Panc1 (cell line): Measurements from ENCODE around the gene MAPK1IP1L. TPM values are rescaled to one million over a fixed set of nuclear protein-coding genes. Genes with fewer than 3 reads are reported as not detected.
A peak's percentile ranks its signal among the peaks of the same experiment; 100 is the strongest.

Experiments
- ATAC-seq: fragments of 200-7000 bp; cut with Tn5 transposase; 2 replicates; pipeline ENCODE4 v1.9.1; 2020; ENCODE audit warnings: mild to moderate bottlenecking, moderate library complexity
- BruUV-seq: library from RNA; stranded (reverse); fragments of 400-500 nt; replicated peaks from 2 replicates; lab custom pipeline; 2021; lab: Mats Ljungman, UMichigan
- CTCF ChIA-PET: fragments of 300-600 bp; sonication (Branson Sonifier 250); formaldehyde crosslinking; loops from one replicate; lab custom pipeline; 2022; ENCODE audit warnings: antibody characterized with exemption; lab: Charles Lee
- POLR2A ChIA-PET: fragments of 300-600 bp; sonication (Branson Sonifier 250); formaldehyde crosslinking; loops from one replicate; lab custom pipeline; 2022; ENCODE audit warnings: antibody characterized with exemption; lab: Charles Lee
- DNase-seq: peaks from one replicate; pipeline ENCODE4 v3.0.0-alpha.2; 2010; ENCODE audit warnings: low read depth, low spot score
- H3K27ac ChIP-seq: 2 replicates; pipeline ENCODE4 v1.5.1; 2011; ENCODE audit warnings: mild to moderate bottlenecking, low read length, inconsistent platforms
- H3K27me3 ChIP-seq: fragments of 200-500 bp; sonication (Bioruptor generic); 2 replicates; pipeline ENCODE4 v1.6.0; 2014; ENCODE audit warnings: low read length, inconsistent platforms; ENCODE audit not compliant: control insufficient read depth, insufficient read depth
- H3K36me3 ChIP-seq: fragments of 200-500 bp; sonication (Bioruptor generic); 2 replicates; pipeline ENCODE4 v1.5.1; 2014; ENCODE audit warnings: inconsistent platforms, mild to moderate bottlenecking, low read length, moderate library complexity; ENCODE audit not compliant: control insufficient read depth, insufficient read depth
- H3K4me1 ChIP-seq: 2 replicates; pipeline ENCODE4 v1.5.1; 2011; ENCODE audit warnings: inconsistent platforms, mild to moderate bottlenecking, low read length, moderate library complexity; ENCODE audit not compliant: control insufficient read depth, insufficient read depth
- H3K4me3 ChIP-seq, 2 experiments: 2 replicates each; pipeline ENCODE4 v1.5.1; 2011 to 2012; ENCODE audit warnings: low read depth in 2 of 2, low read length in 2 of 2, mild to moderate bottlenecking in 2 of 2, inconsistent platforms in 1 of 2, moderate library complexity in 1 of 2
- H3K9me3 ChIP-seq: fragments of 200-500 bp; sonication (Bioruptor generic); 2 replicates; pipeline ENCODE4 v1.5.1; 2014; ENCODE audit warnings: low read depth, mild to moderate bottlenecking, inconsistent platforms, low read length, moderate library complexity; ENCODE audit not compliant: control insufficient read depth, insufficient read depth
- POLR2AphosphoS5 ChIP-seq: IDR thresholded peaks from 2 replicates; pipeline ENCODE4 v1.6.1; 2012; ENCODE audit warnings: mild to moderate bottlenecking, low read depth, low read length, moderate library complexity
- SIN3A ChIP-seq: IDR thresholded peaks from 2 replicates; pipeline ENCODE4 v1.6.1; 2012; ENCODE audit warnings: low read depth, mild to moderate bottlenecking, low read length, moderate library complexity, borderline replicate concordance; ENCODE audit not compliant: insufficient read depth
- TCF7L2 ChIP-seq: IDR thresholded peaks from 2 replicates; pipeline ENCODE4 v1.6.1; 2011; ENCODE audit warnings: mild to moderate bottlenecking, low read depth, low read length, inconsistent platforms
- in situ Hi-C: cut with HindIII; loops from 2 replicates; pipeline ENCODE4 v1.10.0; 2016; ENCODE audit warnings: low sequenced_read_pairs, low pct_unique_long_range_greater_than_20kb
- intact Hi-C: fragments of 100-400 bp; cut with micrococcal nuclease; formaldehyde crosslinking; loops from one replicate; pipeline ENCODE4 v1.10.0; 2022; ENCODE audit not compliant: unreplicated experiment
- total RNA-seq: library from RNA; stranded (reverse); gene quantifications from one replicate; pipeline ENCODE4 v1.2.1, GENCODE V29; 2021; ENCODE audit not compliant: unreplicated experiment
- TF ChIP-seq, protein P1 (sequence below), 2 experiments: IDR thresholded peaks; 2 replicates each; pipeline ENCODE4 v1.6.1; 2011 to 2012; ENCODE audit warnings: low read depth in 2 of 2, control low read depth in 1 of 2, low read length in 1 of 2, mild to moderate bottlenecking in 1 of 2, moderate library complexity in 1 of 2; ENCODE audit not compliant: insufficient read depth in 1 of 2
- TF ChIP-seq, protein P2 (sequence below): fragments of 450-650 bp; IDR thresholded peaks from 2 replicates; pipeline ENCODE4 v1.5.1; 2017; ENCODE audit warnings: mild to moderate bottlenecking

MAPK1IP1L gene
- total RNA-seq, 1 experiment from 2014 or later, result 79.4 TPM

DNA sequence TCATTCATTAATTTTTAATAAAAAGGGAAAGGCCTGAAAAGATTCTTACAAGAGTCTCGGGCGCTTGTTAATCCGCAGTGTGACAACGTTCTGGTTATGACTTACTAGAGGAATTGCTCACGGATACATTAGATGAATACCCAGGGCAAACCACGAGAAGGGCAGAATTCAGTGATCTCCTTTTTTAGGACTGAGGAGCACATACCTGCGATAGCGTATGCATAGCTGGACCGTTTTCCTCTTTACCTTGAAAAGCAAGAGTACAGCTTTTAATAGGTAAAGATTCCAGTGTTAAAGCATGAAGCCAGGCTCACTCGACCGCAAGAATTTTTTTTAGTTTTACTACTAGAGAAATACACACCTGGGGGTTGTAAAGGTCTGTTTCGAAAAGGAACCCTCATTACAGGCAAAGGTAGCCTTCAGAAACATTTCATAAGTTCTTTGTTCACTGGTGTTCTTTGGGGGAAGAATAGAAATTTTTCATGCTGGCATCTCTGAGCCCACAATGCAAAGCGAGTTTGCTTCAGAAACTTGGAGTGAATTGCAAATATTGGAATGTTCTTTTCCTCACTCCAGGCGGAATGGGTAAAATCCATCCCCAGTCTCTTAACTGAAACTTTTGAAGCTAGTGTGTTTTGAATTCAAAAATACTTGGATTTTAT is 953 bp downstream of the MAPK1IP1L start:
- Histone ChIP-seq H3K9me3 (no peaks in the 10 kb centered on the region), H3K27ac (peak overlapping the region; percentile 95), H3K4me3 (peak overlapping the region; percentile 86 to 92), H3K36me3 (peaks cover 14% of the 10 kb centered on the region), H3K27me3 (no peaks in the 10 kb centered on the region), H3K4me1 (peaks cover 10% of the 10 kb centered on the region)
- no peak for TF ChIP-seq POLR2AphosphoS5
- no peak for TF ChIP-seq TCF7L2
- TF ChIP-seq SIN3A, result no peak
- TF ChIP-seq, protein P1, sequence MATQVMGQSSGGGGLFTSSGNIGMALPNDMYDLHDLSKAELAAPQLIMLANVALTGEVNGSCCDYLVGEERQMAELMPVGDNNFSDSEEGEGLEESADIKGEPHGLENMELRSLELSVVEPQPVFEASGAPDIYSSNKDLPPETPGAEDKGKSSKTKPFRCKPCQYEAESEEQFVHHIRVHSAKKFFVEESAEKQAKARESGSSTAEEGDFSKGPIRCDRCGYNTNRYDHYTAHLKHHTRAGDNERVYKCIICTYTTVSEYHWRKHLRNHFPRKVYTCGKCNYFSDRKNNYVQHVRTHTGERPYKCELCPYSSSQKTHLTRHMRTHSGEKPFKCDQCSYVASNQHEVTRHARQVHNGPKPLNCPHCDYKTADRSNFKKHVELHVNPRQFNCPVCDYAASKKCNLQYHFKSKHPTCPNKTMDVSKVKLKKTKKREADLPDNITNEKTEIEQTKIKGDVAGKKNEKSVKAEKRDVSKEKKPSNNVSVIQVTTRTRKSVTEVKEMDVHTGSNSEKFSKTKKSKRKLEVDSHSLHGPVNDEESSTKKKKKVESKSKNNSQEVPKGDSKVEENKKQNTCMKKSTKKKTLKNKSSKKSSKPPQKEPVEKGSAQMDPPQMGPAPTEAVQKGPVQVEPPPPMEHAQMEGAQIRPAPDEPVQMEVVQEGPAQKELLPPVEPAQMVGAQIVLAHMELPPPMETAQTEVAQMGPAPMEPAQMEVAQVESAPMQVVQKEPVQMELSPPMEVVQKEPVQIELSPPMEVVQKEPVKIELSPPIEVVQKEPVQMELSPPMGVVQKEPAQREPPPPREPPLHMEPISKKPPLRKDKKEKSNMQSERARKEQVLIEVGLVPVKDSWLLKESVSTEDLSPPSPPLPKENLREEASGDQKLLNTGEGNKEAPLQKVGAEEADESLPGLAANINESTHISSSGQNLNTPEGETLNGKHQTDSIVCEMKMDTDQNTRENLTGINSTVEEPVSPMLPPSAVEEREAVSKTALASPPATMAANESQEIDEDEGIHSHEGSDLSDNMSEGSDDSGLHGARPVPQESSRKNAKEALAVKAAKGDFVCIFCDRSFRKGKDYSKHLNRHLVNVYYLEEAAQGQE (IDR thresholded peaks at IDR 0.05; ENCODE audit: insufficient read depth in 1 of 2, low read depth in 2 of 2, low read length in 1 of 2), result no peak
- TF ChIP-seq, protein P2, sequence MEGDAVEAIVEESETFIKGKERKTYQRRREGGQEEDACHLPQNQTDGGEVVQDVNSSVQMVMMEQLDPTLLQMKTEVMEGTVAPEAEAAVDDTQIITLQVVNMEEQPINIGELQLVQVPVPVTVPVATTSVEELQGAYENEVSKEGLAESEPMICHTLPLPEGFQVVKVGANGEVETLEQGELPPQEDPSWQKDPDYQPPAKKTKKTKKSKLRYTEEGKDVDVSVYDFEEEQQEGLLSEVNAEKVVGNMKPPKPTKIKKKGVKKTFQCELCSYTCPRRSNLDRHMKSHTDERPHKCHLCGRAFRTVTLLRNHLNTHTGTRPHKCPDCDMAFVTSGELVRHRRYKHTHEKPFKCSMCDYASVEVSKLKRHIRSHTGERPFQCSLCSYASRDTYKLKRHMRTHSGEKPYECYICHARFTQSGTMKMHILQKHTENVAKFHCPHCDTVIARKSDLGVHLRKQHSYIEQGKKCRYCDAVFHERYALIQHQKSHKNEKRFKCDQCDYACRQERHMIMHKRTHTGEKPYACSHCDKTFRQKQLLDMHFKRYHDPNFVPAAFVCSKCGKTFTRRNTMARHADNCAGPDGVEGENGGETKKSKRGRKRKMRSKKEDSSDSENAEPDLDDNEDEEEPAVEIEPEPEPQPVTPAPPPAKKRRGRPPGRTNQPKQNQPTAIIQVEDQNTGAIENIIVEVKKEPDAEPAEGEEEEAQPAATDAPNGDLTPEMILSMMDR, result no peak
- intact Hi-C loops, result no loop called here
- ATAC-seq (no peak), DNase-seq (no peak)
- BruUV-seq, result no TSS peak
- POLR2A ChIA-PET, result interaction anchor here (0.6 to 1.4 kb wide), 2 partner anchors 22 to 229 kb away, joined by 4 read pairs; no protein-coding TSS in a partner anchor
- in situ Hi-C loops, result no loop called here
- CTCF ChIA-PET, result interaction anchor here (0.6 kb wide), 1 partner anchor 61 kb away, joined by 5 read pairs; no protein-coding TSS in a partner anchor

DNA sequence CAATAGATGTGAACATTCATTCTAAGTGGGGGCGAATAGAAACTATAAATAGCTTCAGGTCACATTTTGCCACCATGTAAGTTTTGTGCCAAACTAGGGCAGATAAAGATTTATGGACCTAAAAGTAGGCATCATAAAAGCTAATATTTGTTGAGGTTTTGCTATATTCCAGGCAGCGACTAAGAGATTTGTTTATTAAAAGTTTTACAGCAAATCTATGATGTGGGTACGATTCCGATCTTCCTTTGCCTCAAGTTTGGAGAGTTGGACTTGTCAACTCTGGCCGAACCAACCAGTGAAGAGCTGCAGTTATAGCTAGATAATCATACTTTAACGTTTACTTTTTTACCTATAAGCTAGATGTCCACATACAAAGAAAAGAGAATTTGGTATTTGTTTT is 1.6 kb downstream of the MAPK1IP1L start:
- in situ Hi-C loops, result no loop called here
- Histone ChIP-seq H3K4me1 (peaks cover 10% of the 10 kb centered on the region), H3K36me3 (peaks cover 14% of the 10 kb centered on the region), H3K9me3 (no peaks in the 10 kb centered on the region), H3K4me3 (peak overlapping the region; percentile 86 to 92), H3K27me3 (no peaks in the 10 kb centered on the region), H3K27ac (peak overlapping the region; percentile 95)
- DNase-seq (no peak), ATAC-seq (no peak)
- CTCF ChIA-PET, result interaction anchor here (0.5 kb wide), 1 partner anchor 120 kb away, joined by 5 read pairs; no protein-coding TSS in a partner anchor
- intact Hi-C loops, result no loop called here
- BruUV-seq, result TSS peak; percentile 62
- TF ChIP-seq POLR2AphosphoS5 (no peak), SIN3A (no peak), TCF7L2 (no peak)
- TF ChIP-seq, protein P1 (IDR thresholded peaks at IDR 0.05; ENCODE audit: insufficient read depth in 1 of 2, low read depth in 2 of 2, low read length in 1 of 2), result no peak
- TF ChIP-seq, protein P2, result no peak
- POLR2A ChIA-PET, result interaction anchor here (0.6 kb wide), 2 partner anchors 103 to 211 kb away, joined by 4 to 5 read pairs; no protein-coding TSS in a partner anchor
